GM19455 (cell line): ENCODE measurements around the gene NFU1.

Source experiments
- ATAC-seq: cut with Tn5 transposase; IDR thresholded peaks from one replicate; pipeline ENCODE4 v1.9.1; 2021; ENCODE audit not compliant: unreplicated experiment

Gene NFU1

DNA sequence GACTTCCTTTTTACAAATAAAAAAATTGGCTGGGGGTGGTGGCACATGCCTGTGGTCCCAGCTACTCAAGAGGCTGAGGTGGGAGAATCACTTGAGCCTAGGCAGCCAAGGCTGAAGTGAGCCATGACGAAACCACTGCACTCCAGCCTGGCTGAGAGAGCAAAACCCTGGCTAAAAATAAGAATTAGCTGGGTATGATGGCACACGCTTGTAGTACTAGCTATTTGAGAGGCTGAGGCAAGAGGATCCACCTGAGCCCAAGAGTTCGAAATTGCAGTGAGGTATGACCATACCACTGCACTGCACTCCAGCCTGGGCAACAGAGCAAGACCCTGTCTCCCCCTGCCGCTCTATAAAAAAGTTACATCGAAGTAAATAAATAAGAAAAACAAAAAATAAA, 83.9 kb downstream of the NFU1 start:
- ATAC-seq, result no peak

- no peak for ATAC-seq
Measured at GRCh38 chr2:69348781-69349180, 88.5 kb downstream of the NFU1 start.
